Hepatocyte (in vitro differentiated cells): ENCODE measurements around the gene ZHX3. TPM values are rescaled to one million over a fixed set of nuclear protein-coding genes. Genes with fewer than 3 reads are reported as not detected.

Source experiments
- DNase-seq: peaks from one replicate; pipeline ENCODE4 v3.0.0-alpha.2; 2016; ENCODE audit warnings: low spot score
- H2AFZ ChIP-seq: fragments of 200-600 bp; sonication (generic); 2 replicates; pipeline ENCODE4 v1.6.0; 2016; ENCODE audit warnings: antibody characterized with exemption, mild to moderate bottlenecking
- H3K27ac ChIP-seq: fragments of 200-600 bp; sonication (generic); 2 replicates; pipeline ENCODE4 v1.5.1; 2016; ENCODE audit warnings: mild to moderate bottlenecking
- H3K27me3 ChIP-seq: fragments of 200-600 bp; sonication (generic); 2 replicates; pipeline ENCODE4 v1.6.1; 2016
- H3K36me3 ChIP-seq: fragments of 200-600 bp; sonication (generic); replicated peaks from 2 replicates; pipeline ENCODE4 v1.5.1; 2016; ENCODE audit warnings: low read depth; ENCODE audit not compliant: insufficient read depth
- H3K4me1 ChIP-seq: fragments of 200-600 bp; sonication (generic); 2 replicates; pipeline ENCODE4 v1.5.1; 2016; ENCODE audit warnings: mild to moderate bottlenecking, moderate library complexity; ENCODE audit not compliant: insufficient read depth
- H3K4me2 ChIP-seq: fragments of 200-600 bp; sonication (generic); 2 replicates; pipeline ENCODE4 v1.6.0; 2016
- H3K4me3 ChIP-seq: fragments of 200-600 bp; sonication (generic); 2 replicates; pipeline ENCODE4 v1.5.1; 2016; ENCODE audit warnings: mild to moderate bottlenecking
- H3K79me2 ChIP-seq: fragments of 200-600 bp; sonication (generic); 2 replicates; pipeline ENCODE4 v1.6.0; 2017; ENCODE audit warnings: mild to moderate bottlenecking
- H3K9me2 ChIP-seq: fragments of 200-600 bp; sonication (generic); replicated peaks from 2 replicates; pipeline ENCODE4 v1.6.0; 2017; ENCODE audit warnings: mild to moderate bottlenecking; ENCODE audit not compliant: insufficient read depth
- H3K9me3 ChIP-seq: fragments of 200-600 bp; sonication (generic); 2 replicates; pipeline ENCODE4 v1.5.1; 2016; ENCODE audit warnings: low read depth, mild to moderate bottlenecking
- H4K20me1 ChIP-seq: fragments of 200-600 bp; sonication (generic); 2 replicates; pipeline ENCODE4 v1.6.0; 2016; ENCODE audit warnings: mild to moderate bottlenecking; ENCODE audit not compliant: insufficient read depth, poor library complexity, severe bottlenecking
- CTCF ChIP-seq: fragments of 200-600 bp; sonication (generic); IDR thresholded peaks from 2 replicates; pipeline ENCODE4 v1.5.1; 2016; ENCODE audit warnings: antibody characterized with exemption, mild to moderate bottlenecking; ENCODE audit not compliant: poor library complexity
- EZH2 ChIP-seq: fragments of 200-600 bp; sonication (generic); IDR thresholded peaks from 2 replicates; pipeline ENCODE4 v1.6.1; 2016; ENCODE audit warnings: antibody characterized with exemption, mild to moderate bottlenecking, borderline replicate concordance
- EZH2phosphoT487 ChIP-seq: fragments of 200-600 bp; sonication (generic); IDR thresholded peaks from one replicate; pipeline ENCODE4 v1.6.1; 2018; ENCODE audit warnings: antibody characterized with exemption, mild to moderate bottlenecking, low read depth, moderate library complexity; ENCODE audit not compliant: unreplicated experiment, severe bottlenecking
- WGBS: methylation state at CpG from one replicate; pipeline ENCODE4 v1.1.6; 2016; ENCODE audit warnings: low lambda C conversion rate; ENCODE audit errors: missing lambda C conversion rate; 5-methylcytosine and 5-hydroxymethylcytosine counted together
- polyA plus RNA-seq: library from polyadenylated mRNA; unstranded; fragments of >200 nt; fragmentation: Nextera tagmentation; extraction: Ambion mirVana; gene quantifications from 2 replicates; pipeline ENCODE4 v1.2.1, GENCODE V29; 2016
- total RNA-seq: library from RNA; depleted of rRNA; stranded (reverse); fragments of >200 nt; gene quantifications from 2 replicates; pipeline ENCODE4 v1.2.3, GENCODE V29; 2014

ZHX3 gene
- total and polyA plus RNA-seq, 2 experiments from 2014 or later, result 15.0 to 19.7 TPM

- H2AFZ ChIP-seq, result no peak overlapping the region
- no peak overlapping the region for H3K27ac ChIP-seq
- no peaks in the 10 kb centered on the region for H3K4me1 ChIP-seq
- no peak for DNase-seq
- no peaks in the 10 kb centered on the region for H3K27me3 ChIP-seq
- H3K79me2 ChIP-seq, result no peaks in the 10 kb centered on the region
- no peaks in the 10 kb centered on the region for H3K36me3 ChIP-seq
- H3K4me3 ChIP-seq, result no peak overlapping the region
- no peaks in the 10 kb centered on the region for H4K20me1 ChIP-seq
- no peaks in the 10 kb centered on the region for H3K9me3 ChIP-seq
- 97% methylated on average over 1 of the region's 1 CpG for WGBS
- no peaks in the 10 kb centered on the region for H3K9me2 ChIP-seq
- TF ChIP-seq CTCF, result no peak
- no peak for TF ChIP-seq EZH2
- no peak for TF ChIP-seq EZH2phosphoT487
- H3K4me2 ChIP-seq, result no peak overlapping the region
Measured at GRCh38 chr20:41260734-41261220, 56.8 kb downstream of the ZHX3 start.

DNA sequence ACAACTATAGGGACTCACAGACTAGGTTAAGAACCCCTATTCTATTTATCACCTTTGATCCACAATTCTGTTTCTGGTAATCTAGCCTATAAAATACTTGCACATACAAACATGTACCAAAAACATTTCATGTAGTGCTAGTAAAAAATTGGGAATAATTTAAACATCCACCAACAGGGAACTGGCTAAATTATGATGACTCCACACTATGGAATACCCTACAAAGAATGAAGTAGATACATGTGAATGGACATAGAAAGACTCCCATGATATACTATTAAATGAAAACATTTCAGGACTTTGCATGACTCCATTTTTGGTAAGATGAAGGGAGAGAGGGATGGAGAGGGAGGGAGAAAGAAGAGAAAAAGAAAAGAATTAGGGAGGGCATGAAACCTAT, 58.2 kb downstream of the ZHX3 start:
- Histone ChIP-seq H3K79me2 (no peaks in the 10 kb centered on the region), H3K27ac (no peak overlapping the region), H3K4me2 (no peak overlapping the region), H3K9me3 (no peaks in the 10 kb centered on the region), H3K36me3 (no peaks in the 10 kb centered on the region), H3K9me2 (no peaks in the 10 kb centered on the region), H4K20me1 (no peaks in the 10 kb centered on the region), H3K27me3 (no peaks in the 10 kb centered on the region), H3K4me3 (no peak overlapping the region), H3K4me1 (no peaks in the 10 kb centered on the region), H2AFZ (no peak overlapping the region)
- no peak for TF ChIP-seq EZH2phosphoT487
- TF ChIP-seq EZH2, result no peak
- TF ChIP-seq CTCF, result no peak
- no peak for DNase-seq

DNA sequence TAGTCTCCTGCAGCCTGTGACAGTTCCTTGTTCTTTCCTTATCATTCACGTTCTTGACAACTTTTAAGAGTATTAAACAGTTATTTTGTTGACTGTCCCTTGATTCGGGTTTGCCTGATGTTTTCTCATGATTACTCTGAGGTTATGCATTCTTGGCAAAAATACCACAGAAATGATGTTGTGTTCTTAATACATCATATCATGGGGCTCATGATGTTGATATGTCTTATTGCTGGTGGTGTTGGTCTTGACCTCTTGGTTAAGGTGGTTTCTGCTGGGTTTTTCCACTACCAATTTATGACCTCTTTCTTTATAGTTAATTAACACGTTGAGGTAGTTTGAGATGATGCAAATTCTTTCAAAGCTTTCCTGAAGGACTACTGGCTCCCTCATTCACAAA, 59.1 kb downstream of the ZHX3 start:
- H3K9me2 ChIP-seq, result no peaks in the 10 kb centered on the region
- no peak for TF ChIP-seq EZH2
- no peak for TF ChIP-seq CTCF
- TF ChIP-seq EZH2phosphoT487, result no peak
- H3K27ac ChIP-seq, result no peak overlapping the region
- no peaks in the 10 kb centered on the region for H3K4me1 ChIP-seq
- no peaks in the 10 kb centered on the region for H4K20me1 ChIP-seq
- no peaks in the 10 kb centered on the region for H3K36me3 ChIP-seq
- no peak for DNase-seq
- H3K9me3 ChIP-seq, result no peaks in the 10 kb centered on the region
- 86% methylated on average over 3 of the region's 3 CpGs for WGBS
- H3K27me3 ChIP-seq, result no peaks in the 10 kb centered on the region
- no peaks in the 10 kb centered on the region for H3K79me2 ChIP-seq
- no peak overlapping the region for H3K4me3 ChIP-seq
- H2AFZ ChIP-seq, result no peak overlapping the region
- no peak overlapping the region for H3K4me2 ChIP-seq

DNA sequence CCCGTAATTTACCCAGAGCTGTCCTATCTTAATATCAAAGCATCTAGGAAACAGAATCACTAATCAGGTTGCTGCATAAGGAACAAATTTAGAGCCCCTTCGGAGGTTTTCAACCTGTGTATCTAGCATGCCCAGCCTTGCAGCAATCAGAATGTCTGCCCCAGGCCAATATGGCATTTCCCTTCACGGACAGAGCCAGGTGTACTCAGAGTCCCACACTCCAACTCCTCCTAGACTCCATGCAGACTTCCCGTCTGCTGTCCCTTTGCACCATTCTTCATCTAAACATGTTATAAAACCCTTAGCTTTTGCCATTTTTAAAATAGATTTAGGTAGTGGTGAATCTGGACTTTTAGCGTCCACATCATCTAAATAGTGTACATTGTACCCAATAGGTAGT, 61.0 kb downstream of the ZHX3 start:
- TF ChIP-seq EZH2 (no peak), CTCF (no peak), EZH2phosphoT487 (no peak)
- Histone ChIP-seq H3K4me2 (no peak overlapping the region), H3K27me3 (no peaks in the 10 kb centered on the region), H3K4me1 (no peaks in the 10 kb centered on the region), H3K4me3 (no peak overlapping the region), H3K36me3 (no peaks in the 10 kb centered on the region), H2AFZ (no peak overlapping the region), H3K9me2 (no peaks in the 10 kb centered on the region), H3K27ac (no peak overlapping the region), H4K20me1 (no peaks in the 10 kb centered on the region), H3K9me3 (no peaks in the 10 kb centered on the region), H3K79me2 (no peaks in the 10 kb centered on the region)
- 88% methylated on average over 5 of the region's 5 CpGs for WGBS
- DNase-seq, result no peak
